Measurements from ENCODE around the gene TRIM71.

Gene TRIM71

DNA sequence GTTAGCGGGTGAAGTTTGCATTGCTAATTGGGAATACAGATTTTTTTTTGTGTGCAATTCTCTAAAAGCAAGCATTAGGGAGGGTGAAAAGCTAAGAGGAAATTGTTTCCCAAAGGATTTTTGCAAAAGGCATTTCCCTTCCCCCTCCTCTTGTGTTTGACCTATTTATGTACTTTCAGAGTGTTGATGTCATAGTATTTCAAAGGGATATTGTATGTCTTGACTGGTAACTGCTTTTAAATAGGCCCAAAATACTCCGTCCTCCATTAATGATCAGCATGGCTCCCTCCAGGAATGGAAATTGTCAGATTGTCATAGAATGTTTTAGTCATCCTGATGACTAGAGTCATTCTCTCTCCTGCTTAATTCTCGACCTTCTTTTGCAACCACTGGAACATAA, 32.4 kb downstream of the TRIM71 start:
- no peak for DNase-seq (ENCODE audit: low read depth)

GRCh38 chr3:32850636-32851035, 32.8 kb downstream of the TRIM71 start:
- no peak overlapping the region for H3K4me3 ChIP-seq (ENCODE audit: low read depth, low read length)
- TF ChIP-seq, protein P1, sequence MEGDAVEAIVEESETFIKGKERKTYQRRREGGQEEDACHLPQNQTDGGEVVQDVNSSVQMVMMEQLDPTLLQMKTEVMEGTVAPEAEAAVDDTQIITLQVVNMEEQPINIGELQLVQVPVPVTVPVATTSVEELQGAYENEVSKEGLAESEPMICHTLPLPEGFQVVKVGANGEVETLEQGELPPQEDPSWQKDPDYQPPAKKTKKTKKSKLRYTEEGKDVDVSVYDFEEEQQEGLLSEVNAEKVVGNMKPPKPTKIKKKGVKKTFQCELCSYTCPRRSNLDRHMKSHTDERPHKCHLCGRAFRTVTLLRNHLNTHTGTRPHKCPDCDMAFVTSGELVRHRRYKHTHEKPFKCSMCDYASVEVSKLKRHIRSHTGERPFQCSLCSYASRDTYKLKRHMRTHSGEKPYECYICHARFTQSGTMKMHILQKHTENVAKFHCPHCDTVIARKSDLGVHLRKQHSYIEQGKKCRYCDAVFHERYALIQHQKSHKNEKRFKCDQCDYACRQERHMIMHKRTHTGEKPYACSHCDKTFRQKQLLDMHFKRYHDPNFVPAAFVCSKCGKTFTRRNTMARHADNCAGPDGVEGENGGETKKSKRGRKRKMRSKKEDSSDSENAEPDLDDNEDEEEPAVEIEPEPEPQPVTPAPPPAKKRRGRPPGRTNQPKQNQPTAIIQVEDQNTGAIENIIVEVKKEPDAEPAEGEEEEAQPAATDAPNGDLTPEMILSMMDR (conservative IDR thresholded peaks at IDR 0.05; ENCODE audit: low read depth, low read length): no peak
- DNase-seq (ENCODE audit: low read depth): no peak

More for the DNA sequence above, 32.4 kb downstream of the TRIM71 start:
- TF ChIP-seq, protein P1 (conservative IDR thresholded peaks at IDR 0.05; ENCODE audit: low read depth, low read length): no peak
- no peak overlapping the region for H3K4me3 ChIP-seq (ENCODE audit: low read depth, low read length)

GRCh38 chr3:32852146-32852545, 34.3 kb downstream of the TRIM71 start:
- H3K4me3 ChIP-seq (ENCODE audit: low read depth, low read length): no peak overlapping the region
- TF ChIP-seq, protein P1 (conservative IDR thresholded peaks at IDR 0.05; ENCODE audit: low read depth, low read length): no peak
- no peak for DNase-seq (ENCODE audit: low read depth)

DNA sequence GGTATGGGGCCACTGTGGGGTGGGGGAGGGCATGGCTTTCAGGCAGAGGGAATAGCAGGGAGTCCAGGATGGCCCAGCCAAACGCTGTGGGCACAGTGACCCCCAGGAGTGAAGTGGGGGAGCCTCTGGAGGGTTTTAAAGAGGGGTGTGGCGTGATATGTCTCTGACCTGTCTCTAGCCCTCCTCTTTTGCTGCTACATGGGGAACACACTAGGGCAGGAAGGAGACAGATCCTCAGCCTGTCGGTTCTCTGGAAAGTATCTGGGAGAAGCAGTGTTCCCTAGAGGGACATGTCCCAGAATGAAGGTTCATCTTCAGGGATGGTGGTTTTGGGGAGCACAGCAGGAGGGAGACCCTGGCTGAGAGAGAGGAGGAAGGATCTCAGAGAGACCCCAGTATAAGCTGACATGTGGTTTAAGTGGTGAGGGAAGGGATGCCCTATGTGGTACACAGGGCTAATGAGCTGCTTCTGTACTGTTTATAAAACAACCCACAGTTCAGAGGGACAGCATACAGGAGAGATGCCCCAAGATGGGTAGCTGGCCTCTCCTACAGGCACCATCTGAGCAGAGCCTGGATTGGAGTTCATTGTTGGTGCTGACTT, 37.7 kb downstream of the TRIM71 start:
- DNase-seq (ENCODE audit: low read depth): no peak
- no peak overlapping the region for H3K4me3 ChIP-seq (ENCODE audit: low read depth, low read length)
- TF ChIP-seq, protein P1 (conservative IDR thresholded peaks at IDR 0.05; ENCODE audit: low read depth, low read length): no peak

GRCh38 chr3:32856355-32856889, 38.6 kb downstream of the TRIM71 start:
- DNase-seq (ENCODE audit: low read depth): peak; percentile 13
- TF ChIP-seq, protein P1 (conservative IDR thresholded peaks at IDR 0.05; ENCODE audit: low read depth, low read length): no peak
- H3K4me3 ChIP-seq (ENCODE audit: low read depth, low read length): no peak overlapping the region

GRCh38 chr3:32856901-32857507, 39.2 kb downstream of the TRIM71 start:
- no peak for DNase-seq (ENCODE audit: low read depth)
- TF ChIP-seq, protein P1 (conservative IDR thresholded peaks at IDR 0.05; ENCODE audit: low read depth, low read length): no peak
- no peak overlapping the region for H3K4me3 ChIP-seq (ENCODE audit: low read depth, low read length)

DNA sequence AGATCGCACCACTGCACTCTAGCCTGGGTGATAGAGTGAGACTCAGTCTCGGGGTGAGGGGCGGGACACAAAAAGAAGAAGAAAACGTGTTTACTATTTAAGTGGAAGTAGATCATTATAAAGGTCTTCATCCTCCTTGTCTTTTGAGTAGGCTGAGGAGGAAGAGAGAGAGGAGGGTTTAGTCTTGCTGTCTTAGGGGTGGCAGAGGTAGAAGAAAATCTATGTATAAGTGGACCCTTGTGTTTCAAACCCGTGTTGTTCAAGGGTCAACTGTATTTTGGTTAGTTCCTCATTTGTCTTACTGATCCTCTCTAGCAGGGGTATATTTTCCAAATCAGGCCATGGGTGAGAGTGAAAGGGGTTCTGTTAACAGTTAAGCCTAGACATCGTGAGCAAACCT, 40.1 kb downstream of the TRIM71 start:
- no peak overlapping the region for H3K4me3 ChIP-seq (ENCODE audit: low read depth, low read length)
- DNase-seq (ENCODE audit: low read depth): no peak
- TF ChIP-seq, protein P1 (conservative IDR thresholded peaks at IDR 0.05; ENCODE audit: low read depth, low read length): no peak
